HG02885 (cell line): ENCODE measurements around the gene CNIH3.
"Not testable (repeated sequence)": the region's sequence is repeated elsewhere in the genome, so short reads cannot be mapped to it uniquely, and the experiment has no call there.

Experiments
- ATAC-seq: cut with Tn5 transposase; IDR thresholded peaks from one replicate; pipeline ENCODE4 v1.9.1; 2021; ENCODE audit warnings: mild to moderate bottlenecking; ENCODE audit not compliant: unreplicated experiment, poor library complexity

CNIH3 gene

DNA sequence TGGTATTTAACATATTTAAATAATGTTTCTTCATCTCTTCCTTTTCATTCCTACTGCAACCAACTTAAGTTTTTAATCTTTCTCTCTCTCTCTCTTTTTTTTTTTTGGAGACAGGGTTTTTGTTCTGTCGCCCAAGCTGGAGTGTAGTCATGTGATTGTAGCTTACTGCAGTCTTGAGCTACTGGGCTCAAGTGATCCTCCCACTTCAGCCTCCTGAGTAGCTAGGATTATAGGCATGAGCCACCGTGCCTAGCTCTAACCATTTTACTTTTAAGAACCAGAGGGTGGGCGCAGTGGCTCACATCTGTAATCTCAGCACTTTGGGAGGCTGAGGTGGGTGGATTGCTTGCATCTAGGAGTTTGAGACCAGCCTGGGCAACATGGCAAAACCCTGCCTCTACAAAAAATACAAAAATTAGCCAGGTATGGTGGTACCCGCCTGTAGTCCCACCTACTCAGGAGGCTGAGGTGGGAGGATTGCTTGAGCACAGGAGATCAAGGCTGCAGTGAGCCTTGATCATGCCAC lies 95.2 kb downstream of the CNIH3 start:
- not testable (repeated sequence) for ATAC-seq

DNA sequence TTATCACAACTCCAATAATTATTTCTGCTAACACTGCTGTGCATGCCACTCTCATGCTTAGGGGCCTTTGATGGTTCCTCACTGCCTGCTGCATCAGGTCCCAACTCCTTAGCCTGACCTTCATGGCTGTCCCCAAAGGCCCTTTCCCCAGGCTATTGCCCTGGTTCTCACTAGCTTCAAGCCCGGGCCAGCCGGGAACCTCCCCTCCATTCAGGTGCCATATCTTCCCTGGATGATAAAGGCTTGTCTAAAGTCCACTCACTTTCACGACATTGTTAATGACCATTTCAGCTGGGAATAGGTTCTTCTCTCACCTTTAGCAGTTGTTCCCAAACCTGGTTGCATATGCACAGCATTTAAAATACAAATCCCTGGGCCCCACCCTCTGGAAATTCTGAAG lies 95.8 kb downstream of the CNIH3 start:
- no peak for ATAC-seq

DNA sequence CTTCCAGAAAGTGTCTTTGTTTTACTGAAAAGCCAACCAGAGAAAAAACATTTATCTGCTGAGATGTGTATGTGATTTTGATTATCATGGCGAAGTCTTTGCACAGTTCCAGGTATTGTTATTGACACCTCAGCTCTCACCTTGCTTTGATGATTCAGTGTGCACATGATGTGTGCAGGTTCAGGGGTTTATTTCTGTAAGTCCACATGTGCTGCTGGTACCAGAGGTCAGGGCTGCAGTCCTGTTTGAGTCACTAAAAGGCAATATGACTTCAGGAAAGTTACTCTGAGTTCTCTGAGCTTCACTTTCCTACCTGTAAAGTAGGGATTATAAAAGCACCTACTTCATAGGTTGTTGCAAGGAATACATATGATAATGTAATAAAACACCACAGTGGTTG lies 97.1 kb downstream of the CNIH3 start:
- ATAC-seq, result no peak

DNA sequence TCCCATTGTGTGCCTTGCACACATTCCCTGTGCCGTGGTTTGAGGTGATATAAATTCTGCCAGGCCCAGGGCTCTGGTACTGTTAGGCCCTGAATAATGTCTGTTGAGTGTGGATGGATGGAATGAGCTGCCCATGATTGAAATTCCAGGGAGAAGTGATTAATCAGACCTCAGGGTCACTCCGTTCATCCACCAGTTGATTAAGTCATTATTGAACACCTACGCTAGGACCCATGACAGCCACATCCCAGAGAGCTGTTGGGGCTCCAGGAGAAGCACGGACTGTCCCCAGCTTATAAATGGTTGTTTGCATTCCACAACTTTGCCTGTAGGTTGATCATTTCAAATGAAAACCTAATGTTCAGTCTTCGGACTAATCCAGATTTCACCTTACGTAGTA lies 98.4 kb downstream of the CNIH3 start:
- ATAC-seq, result no peak

DNA sequence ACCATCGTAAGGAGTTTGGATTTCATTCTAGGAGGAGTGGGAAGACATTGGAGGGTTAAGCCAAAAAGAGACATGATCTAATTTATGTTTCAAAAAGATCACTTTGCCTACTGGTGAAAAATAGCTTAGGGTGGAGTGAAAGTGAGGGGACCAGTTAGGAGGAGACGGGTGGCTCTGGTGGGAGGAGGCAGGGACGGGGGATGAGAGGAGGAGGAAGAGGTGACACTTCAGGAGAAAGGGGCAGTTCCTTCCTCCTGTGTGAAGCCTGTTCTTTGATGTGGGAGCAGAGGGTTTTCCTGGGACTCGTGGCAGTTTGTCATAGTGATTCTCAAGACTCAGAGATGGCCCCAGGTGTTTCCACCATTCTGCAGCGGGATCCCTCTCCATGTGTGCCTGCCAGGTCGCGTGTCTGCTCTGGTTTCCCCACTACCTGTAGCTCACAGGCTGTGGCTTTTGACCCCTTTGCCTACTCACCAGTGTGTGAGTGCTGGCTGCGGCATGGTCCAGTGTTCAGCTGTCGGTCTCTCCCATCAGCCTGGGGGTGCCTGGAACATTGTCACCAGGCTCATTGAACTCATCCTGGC lies 102.4 kb downstream of the CNIH3 start:
- no peak for ATAC-seq

DNA sequence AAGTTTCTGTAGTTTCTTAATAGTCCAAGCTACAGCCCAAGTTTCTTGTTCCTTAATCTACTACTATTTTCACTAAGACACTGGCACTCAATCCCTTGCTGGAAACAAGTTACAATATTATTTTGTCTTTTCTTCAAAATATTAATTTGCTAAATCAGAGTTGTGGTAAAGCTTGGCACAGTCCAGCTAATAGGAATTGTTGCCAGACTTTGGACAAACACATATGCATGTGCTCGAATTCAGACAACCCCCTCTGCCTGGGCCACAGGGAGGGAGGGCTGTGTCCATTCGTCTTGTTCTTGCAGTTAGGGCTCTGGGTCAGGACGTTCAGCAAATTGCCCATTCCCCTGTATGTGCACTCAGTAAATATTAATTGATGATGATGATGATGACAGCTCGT lies 103.6 kb downstream of the CNIH3 start:
- ATAC-seq, result no peak

DNA sequence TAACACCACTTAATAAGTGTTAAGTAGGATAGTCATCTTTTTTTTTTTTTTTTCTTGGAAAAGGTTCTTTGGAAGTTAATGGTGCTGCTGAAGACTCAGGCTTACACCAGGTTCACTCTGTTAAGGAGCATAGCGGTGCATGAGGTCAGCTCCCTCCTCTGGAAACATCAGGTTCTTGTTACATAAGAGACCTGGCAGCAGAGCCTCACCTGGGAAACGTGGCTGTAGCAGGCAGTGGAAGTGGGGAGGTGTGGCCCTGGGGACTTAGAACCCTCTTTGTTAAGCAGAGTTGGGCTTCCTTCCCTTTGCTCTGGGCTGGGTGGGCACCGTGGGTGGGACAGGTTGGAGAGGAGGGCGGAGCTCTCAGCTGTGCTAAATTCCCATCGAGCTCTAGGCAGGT lies 104.1 kb downstream of the CNIH3 start:
- no peak for ATAC-seq

DNA sequence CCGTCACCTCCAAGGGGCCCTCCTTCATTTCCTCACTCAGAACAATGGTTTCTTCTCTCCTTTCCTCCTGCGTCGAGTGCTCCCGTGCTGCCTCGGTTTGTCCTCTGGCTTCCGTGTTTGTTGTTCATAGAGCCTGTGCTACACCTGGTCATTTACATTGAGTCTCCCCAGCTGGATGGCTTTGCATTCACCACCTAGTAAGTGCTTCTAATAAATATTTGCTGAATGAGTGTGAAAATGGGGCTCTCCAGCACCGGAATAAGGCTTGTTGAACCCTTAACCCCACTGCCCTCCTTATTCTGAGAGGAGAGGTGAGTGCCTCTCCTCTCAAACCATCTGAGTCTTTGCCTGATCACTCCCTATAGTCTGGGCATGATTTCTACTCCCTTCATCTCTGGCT lies 104.9 kb downstream of the CNIH3 start:
- ATAC-seq, result no peak

DNA sequence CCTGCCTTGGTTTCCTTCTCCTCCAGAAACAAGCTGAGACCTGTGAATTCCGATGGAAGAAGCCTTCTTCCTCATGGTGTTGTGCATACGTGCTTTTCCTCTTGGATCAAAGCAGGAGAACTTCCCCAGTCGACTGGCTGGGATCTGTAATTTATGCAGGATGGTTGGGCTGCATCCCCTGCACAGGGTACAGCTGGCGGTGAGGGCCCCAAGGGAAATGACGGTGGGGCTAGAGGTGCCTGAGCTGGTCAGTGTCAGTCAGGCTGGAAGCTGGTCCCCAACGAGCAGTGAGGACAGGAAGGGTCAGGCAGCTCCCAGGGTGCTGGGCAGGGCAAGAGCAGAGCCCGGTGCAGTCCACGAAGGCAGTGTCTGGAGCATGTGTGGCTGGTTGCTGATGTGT lies 106.7 kb downstream of the CNIH3 start:
- ATAC-seq, result no peak

DNA sequence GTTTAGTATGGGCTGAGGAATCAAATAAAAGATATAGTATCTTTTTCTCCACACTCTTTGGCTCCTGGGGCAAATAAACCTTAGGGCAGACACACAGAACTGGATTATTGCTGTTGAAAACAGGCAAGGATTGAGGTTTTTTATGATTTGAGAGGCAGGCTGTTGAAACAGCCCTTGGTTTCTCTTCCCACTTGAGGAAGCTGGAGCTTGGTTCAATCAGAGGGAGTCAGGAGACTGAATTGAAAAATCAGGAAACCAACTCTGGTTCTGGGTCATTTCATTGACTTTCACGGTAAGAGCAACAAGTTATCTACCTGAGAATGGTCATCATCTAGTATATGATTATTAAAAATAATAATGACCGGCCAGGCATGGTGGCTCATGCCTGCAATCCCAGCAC lies 108.4 kb downstream of the CNIH3 start:
- ATAC-seq, result no peak

DNA sequence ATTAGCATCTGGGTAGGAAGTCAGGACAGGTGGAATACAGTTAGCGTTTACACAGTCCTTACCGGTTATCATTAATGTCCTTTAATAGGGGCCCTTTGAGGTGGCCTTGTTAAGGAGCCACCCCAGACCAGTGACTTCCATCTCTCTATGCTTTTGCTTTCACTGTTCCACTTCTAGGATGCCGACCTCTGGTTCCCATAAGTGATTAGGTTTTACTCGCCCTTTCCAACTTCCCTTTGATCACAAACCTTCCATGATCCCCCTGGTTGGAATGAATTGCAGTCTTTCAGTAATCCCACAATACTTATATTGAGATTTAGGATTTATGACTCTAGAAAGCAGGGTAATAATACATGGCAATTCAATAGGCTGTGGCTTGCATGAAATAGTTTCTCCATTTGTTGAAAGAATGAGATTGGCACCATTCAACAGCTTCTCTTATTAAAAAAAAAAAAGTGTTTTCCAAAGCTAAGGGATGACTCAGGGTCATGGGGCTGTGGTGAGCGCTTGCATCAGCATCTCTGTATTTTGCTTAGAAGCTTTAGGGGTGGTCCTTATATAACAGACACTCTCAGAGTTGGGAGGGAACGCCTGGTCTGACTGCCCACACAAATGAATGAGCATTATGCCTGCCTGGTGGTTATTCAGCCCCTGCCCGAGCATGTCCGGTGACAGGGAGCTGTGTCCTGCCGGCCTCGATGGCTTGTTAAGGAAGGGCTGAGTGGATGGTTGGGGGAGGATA lies 110.5 kb downstream of the CNIH3 start:
- ATAC-seq, result no peak

DNA sequence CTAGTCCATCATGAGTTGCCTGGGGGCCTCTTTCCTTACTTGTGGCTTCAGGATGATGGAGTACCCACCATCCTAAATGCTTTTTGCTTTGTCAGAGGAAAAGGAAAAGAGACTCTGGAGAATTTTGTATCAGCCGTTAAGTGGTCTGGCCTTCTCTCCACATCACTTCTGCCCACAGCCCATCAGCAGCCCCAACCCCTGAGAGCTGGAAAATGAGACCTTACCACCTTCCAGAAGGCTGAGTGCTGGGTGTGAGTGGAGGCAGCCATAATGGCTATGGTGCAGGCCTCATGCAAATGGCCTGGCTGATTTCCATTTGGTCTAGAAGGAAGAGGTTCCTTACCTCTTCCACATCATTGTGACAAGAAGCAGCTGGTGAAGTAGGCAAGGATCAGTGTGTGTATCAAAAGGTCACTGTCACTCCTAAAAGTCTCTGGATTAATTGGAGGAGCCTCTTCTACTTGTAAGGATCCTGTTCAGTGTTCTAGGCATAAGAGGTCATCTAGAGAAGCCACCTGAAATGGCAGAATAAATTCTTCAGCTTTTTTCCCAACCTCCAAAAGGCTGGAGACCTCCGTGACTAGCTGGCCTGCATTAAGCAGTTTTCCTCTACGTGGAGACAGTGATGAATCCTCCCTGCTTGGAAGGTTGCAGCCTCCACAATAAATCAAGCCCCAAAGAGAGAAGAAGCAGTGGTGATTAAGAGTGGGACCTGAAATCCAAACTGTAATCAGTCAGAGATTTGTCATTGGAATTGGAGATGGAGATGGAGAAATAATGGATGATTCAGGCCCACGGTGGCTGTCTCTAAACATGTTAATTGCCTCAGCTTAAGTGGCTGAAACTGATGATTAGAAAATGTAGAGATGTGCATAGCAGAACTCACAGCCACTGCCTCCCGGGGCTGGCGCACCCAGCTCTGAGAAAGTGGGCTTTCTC lies 111.5 kb downstream of the CNIH3 start:
- no peak for ATAC-seq

DNA sequence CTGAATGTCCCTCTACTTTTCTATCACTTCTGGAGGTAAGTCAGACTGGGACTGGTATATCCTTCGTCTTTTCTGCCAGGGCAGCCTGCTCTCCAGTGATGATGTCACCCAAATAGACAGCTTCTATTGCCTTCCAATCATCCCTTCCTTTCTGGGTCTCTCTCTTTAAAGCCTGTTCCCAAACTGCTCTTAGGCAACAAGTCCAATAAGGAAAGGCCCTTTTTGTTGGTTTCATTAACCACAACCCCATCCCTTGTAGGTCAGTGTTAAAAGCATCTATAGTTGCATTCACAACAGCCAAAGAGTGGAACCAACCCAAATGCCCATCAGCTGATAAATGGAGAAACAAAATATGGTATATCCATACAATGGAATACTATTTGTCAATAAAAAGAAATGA lies 114.4 kb downstream of the CNIH3 start:
- ATAC-seq, result no peak

DNA sequence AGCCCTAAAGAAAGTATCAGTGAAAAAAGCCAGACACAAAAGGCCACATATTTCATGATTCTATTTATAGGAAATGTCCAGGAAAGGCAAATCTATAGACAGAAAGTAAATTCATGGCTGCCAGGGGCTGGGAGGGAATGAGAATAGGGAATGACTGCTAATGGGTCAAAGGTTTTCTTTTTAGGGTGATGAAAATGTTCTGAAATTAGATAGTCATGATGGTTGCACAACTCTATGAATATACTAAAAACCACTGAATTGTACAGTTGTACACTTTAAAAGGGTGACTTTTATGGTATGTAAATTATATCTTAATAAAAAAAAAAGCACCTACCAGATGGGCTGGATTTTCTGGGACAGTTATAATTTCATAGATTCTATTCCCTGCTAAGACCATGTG lies 114.8 kb downstream of the CNIH3 start:
- ATAC-seq, result no peak

DNA sequence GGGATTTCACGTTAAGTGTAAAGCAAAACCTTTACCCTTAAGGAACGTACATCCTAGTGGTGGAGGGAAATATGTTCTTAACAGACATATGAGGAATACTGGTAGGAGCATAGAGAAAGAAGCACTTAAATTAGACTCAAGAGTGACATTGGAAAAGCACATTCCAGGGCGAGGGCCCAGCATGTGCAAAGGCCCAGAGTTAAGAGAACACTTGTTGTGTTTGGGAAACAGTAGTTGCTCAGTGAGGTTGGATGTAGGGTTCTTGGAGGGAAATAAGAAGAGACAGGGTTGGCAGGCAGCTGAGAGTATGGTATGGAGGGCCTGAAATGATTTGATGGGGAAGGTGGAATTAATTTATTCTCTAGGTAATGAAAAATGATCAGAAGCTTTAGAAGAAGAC lies 115.5 kb downstream of the CNIH3 start:
- no peak for ATAC-seq

DNA sequence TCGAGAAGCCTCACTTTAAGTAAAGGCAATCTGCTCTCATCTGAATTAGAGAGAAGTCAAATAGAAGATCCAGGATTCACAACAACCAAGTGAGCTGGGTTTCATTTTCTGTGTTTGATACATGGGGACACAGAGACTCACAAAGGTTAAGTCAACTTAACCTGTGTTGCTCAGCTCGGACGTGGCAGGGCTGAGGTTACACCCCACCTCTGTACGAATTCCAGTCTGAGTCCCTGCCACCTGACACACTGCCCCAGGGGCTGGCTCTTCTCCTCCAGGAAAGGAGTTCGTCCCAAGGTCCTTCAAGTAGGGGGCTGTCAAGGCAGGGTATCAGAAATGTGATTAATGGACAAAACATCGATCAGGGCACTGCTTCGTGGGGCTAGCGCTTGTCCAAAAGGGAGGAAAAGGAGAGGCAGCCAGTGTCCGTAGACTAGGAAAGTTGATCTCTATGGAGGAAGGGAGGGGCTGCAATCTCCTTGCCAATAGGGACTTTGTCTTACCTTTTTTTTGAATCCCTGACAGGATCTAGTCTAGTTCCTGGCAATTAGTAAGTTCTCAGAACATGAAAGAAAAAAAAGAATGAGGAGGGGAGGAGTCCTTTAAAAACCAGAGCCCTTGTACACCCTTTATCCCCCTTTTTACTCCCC lies 116.4 kb downstream of the CNIH3 start:
- ATAC-seq, result no peak

DNA sequence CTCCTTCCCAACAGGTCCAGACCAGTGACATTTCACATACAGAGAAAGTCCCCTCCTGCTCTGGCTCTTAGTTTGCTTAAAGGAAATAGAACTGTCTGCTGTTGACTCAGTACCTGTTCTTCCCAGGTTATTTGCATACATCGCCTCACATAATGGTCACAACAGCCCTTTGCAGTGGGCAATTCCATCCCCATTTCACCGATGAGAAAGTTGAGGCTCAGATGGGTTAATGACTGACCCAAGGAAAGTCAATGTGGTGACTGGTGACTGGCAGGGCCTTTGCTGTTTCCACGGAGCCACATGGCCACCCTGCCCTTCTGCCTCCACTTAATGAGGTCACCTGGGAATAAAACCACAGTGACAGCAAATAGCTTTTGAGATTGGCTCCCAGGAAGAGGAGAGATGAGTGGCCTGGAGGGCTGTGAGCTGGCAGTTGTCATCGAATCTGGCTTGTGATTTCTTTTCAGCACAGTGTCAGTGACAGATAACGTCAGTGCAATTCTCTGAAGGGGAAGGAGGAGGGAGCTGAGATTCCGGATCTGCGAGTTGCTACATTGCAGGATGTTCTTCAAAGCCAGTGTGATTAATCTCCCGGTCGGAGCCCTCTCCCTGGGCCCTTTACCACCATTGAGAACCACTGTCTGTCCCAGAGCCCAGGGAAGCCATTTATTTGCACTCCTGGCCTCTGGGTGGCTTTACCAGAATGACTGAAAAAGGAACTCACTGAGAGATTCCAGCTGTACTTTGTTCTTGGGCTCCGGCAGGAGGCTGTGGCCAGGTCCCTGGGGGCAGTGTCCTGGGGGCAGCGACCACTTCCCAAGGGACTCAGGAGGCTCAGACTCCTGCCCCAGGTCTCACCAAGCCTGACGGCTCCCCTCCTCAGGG lies 117.2 kb downstream of the CNIH3 start:
- peak; percentile 59 for ATAC-seq

DNA sequence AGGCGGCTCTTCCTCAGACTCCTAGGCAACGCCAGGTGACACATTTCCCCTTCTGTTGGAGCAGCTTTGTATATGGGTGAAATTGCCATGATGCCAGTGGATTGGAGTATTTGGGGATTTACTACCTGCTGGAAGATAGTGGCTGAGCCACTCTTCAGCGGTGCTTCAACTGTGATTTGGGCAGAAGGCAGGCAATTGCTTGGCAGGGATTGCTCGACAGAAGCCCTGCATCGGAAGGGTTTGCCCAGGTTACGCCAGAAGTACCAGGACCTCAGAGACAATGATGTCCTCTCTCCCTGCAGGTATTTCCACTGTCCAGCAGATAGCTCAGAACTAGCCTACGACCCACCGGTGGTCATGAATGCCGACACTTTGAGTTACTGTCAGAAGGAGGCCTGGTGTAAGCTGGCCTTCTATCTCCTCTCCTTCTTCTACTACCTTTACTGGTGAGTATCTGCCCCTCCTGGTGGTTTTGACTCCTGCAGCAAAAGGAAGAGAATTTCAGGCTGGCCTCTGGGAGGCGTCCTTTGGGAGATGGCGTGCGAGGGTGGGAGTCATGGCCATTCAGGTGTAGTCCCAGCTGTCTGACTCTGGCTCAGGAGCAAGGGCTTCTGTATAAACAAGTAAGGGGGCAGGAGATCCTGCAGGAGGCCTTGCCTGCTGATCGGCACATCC lies 118.3 kb downstream of the CNIH3 start:
- ATAC-seq, result no peak

DNA sequence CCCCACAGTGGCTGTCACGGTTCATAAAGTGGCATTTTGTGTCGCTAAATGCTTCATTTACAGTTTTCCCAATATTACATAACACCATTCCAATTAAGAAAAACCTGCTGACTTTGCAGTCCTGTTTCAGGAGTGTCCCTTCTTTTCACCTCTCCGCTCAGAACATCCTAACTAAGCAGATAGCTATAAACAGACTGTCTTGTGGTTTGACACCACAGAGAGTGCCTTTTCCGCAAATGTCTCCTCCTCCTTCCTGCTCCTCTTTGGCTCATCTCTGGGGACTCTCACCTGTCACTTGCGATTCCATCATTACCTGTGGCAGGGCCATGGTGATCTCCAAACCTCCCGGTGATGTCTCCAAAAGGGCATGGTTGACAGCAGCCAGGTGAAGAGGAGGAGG lies 119.0 kb downstream of the CNIH3 start:
- ATAC-seq, result no peak
